GM18873 (cell line): ENCODE measurements around the gene PDE4B.

Experiments used
- ATAC-seq: cut with Tn5 transposase; IDR thresholded peaks from one replicate; pipeline ENCODE4 v1.9.1; 2021; ENCODE audit warnings: mild to moderate bottlenecking, moderate library complexity, moderate number of reproducible peaks; ENCODE audit not compliant: unreplicated experiment, low FRiP score

The PDE4B gene

DNA sequence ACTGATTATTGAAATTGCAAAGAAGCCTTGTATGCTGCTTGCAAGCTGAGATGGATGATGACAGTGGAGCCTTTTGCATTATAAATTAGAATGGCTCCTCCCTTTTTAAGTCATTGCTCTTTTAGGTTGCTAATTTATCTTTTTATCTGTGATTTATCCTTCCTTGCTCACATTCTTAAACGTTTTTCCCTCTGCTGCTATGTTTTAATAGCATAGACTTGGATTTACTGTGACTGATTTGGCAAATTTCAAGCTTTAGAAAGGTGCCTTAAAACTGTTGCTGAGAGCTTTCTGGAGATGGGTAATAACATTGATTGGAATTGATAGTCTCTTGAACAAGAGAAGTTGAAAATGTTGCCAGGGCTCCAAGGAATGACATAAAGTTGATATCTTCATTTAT is 427.8 kb downstream of the PDE4B start:
- ATAC-seq: no peak

- no peak for ATAC-seq
Observed at GRCh38 chr1:66223681-66224080, 431.0 kb downstream of the PDE4B start.

DNA sequence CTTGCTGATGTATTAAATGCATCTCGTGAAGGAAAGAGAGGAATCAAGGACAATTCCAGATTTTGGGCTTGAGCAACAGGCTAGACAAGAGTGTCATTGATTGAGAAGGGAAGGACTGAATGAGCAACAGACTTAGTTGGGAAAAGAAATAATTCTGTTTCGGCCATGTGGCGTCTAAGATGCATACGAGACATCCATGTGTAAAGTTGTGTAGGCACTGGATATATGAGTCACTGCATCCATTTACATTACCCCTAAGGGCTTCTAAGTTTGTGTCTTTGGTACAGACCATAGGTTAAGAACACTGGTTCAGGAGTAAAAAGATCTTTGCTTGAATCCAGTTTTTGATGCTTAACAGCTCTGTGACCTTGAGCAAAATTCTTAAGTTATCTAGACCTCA is 434.3 kb downstream of the PDE4B start:
- ATAC-seq: no peak

GRCh38 chr1:66227966-66228365 is 435.3 kb downstream of the PDE4B start:
- ATAC-seq: no peak

DNA sequence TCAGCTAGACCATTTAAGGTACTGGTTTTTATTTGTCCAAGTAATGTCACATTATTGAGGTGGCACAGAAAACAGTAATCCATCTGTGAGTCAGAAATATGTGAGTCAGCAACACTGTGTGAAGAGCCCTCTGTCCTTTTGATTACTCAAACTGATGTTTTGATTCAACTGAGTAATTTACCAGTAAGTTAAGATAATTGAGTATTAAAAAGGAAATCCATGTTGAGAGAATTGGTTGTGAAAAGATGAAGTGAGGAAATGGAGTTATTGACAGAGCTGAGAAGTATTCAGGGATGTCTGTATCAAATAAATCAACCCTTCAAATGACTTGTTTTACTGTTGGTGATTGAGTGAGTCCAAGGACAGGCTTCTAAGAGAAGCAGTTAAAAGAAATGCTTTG is 438.5 kb downstream of the PDE4B start:
- no peak for ATAC-seq

DNA sequence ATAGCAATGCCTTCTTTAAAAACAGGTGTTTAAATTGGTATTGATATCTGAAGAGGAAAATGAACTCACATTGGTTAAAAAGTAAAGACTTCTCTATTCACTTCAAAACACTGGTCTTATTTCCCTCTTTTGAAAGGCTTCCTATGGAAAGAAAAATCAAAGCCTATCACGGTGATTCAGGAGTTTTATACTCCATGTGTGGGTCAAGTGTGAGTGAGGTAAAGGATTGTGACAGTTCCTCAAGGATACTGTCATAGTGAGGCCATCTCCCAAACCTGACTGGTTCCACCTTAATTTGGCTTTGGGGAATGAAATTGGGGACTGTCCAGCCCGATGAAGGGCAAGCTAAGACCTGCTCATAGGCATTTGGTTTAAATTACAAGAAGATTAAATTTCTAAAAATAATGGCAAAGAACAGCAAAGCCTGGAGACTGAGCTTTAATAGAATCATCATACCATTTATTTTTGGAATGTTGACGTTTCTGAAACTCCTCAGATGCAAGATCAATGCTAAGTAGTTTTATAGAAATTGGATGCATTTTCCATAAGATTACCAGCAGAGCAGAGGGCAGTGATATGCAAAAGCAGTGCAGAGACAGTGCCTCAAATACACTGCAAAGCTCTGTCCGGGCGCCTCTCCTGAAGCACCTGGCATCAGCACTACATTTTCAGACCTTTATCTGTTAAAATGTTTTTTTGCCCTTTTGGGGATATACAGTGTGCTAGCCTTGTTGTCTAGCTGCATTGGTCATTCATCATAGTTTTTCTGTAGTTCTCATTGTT is 439.2 kb downstream of the PDE4B start:
- ATAC-seq: no peak

DNA sequence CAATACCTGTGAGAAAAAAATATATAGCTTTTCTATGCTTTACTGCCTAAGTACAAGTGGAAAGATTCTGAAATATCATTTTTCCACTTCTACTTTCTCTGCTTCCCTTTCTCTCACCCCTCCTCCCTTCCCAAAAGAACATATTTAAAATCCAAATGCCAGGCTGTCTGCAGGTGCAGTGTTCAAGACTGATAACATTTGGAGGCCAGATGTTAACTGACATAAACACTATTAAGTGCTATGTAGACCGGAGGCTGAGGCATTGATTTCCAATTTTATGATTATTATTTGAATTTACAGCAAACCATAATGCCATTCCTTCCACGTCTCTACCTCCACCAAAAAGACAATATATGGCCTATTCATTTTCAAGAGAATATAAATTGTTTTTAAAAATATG is 444.3 kb downstream of the PDE4B start:
- ATAC-seq: no peak

DNA sequence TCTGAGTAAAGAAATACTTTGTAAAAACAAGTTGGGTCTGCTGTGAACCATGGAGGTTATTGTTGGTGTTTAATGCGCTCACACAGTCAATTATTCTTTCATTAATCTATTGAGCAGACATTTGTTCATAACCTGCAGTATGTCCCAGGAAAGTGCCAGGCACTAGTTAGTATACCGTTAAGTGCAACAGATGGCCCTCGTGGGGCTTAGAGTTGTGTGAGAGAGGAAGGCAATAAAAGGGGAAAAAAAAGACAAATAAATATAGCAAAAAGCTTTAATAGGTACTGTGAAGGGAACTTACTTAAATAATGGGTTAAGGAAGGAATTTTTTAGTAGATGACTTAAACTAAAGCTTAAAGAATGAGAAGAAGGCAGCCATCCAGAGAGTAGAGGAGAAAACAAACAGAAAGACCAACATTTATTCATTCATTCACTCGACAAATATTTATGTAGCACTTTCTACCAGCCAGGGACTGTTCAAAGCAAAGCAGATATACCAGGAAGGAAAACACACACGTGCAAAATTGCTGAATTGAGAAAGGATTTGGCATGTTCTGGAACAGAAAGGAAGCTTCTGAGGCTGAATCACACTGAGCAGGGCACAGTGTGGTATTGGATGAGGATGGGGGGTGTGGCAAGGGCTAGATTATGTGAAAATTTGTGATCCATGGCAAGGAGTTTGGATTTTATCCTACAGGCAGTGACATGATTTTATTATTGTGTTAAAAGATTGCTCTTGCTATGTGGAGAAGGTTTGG is 445.2 kb downstream of the PDE4B start:
- no peak for ATAC-seq

GRCh38 chr1:66239834-66240233 is 447.1 kb downstream of the PDE4B start:
- ATAC-seq: no peak

DNA sequence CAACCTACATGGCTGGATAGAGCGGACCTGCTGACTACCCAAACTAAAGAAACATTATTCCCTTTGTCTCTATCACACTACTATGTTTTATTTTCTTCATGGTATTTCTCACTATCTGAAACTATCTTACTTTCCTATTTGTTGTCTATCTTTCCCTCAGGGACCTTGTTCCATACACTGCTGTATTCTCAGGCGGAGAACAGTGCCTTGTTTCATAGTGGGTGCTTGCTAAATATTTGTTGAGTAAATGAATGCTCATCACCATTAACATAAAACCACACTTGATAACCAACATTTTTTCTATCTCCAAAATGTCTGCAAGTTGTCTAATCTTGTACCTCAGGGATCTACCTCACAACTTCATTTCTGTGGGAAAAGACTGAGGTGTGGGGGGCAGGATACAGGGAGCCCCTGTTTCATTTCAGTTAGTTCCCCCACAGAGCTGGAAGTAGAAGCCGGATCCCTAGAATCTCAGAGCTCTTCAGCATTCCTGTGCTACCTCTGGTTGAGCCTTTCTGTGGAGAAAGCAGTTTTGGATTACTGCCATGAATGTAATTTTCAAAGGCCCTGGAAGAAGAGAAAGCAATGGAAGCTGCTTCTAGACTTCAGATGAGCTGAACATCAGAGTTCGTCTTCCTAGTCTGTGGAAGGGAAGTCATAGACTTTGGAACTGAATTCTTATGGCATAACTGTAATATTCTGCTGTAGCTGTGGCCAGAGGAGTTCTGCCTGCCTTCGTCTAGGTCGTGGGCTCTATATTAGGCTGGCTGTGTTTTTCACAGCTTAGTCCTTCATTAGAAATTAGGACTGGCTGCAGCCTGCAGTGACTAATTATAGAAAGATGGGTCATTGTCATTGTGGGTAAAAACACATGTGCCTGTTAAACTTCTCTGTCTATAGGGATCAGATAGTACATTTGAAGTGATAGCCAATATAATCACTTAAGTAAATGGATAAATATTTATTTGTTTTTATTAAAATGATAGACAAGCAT is 448.1 kb downstream of the PDE4B start:
- ATAC-seq: no peak

GRCh38 chr1:66242646-66243547 is 450.2 kb downstream of the PDE4B start:
- ATAC-seq: peak; percentile 45

- ATAC-seq: no peak
Observed at GRCh38 chr1:66243548-66244130, 450.9 kb downstream of the PDE4B start.

- ATAC-seq: no peak
Observed at GRCh38 chr1:66244429-66244828, 451.7 kb downstream of the PDE4B start.

DNA sequence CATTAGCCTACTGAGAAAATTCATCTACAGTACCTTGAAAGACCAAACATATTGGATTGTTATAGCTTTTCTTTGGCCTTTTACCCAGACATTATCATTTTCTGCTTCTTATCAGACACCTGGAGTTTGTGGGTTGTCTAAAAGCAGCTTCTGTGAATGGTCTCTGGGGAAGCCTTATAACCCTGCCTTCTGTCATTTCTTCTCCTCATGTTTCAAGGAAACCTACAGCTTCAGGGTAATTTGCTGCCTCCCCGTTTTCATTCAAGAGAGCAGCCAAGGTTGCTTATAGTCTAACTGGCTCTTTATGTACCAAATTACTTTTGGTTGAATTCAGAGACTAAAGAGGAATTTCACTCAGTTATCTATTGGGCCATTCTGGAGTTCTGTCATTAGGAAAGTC is 453.0 kb downstream of the PDE4B start:
- ATAC-seq: no peak

- ATAC-seq: no peak
Observed at GRCh38 chr1:66246351-66247269, 453.9 kb downstream of the PDE4B start.

GRCh38 chr1:66247415-66248208 is 454.9 kb downstream of the PDE4B start:
- peak; percentile 72 for ATAC-seq

DNA sequence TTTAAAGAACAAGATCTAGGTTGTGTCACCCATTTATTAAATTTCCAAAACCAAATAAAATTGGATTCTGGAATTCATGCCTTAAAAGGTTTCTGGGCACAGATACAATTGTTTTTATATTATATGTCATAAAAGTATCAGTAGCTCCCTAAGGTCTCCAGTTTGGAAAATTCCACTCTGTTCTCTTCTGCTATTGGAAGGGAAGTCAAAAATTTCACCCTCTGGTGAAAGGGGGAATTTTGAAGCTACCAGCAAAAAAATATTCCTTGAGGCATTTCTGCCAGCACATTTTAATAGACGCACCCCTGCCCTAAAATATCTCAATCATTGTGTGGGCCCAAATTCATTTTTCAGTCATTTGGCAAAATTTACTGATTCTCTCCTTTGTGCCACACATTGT is 455.6 kb downstream of the PDE4B start:
- ATAC-seq: no peak

DNA sequence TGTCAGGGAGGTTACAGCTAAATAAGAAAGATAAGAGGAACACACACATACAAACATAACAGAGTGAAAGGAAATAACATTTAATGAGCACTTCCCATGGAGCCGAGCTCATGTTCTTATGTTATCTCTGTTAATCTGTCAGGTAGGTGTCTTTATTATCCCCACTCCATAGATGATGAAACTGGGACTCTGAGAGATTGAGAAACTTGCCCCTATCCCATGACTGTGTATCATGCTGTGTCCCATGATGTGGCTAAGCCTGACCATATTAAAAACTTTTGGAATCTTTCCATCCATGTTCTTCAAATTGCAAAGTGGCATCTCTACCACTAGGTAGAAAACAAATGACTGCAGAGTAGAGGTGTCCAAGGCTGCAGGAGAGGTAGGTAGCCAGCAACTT is 456.1 kb downstream of the PDE4B start:
- ATAC-seq: no peak
